ENCODE data around the gene FILIP1L. TPM values are rescaled to one million over a fixed set of nuclear protein-coding genes. Genes with fewer than 3 reads are reported as not detected.

Gene FILIP1L
- polyA plus RNA-seq, 3 donors, result 0.13 to 0.40 (median 0.25) TPM

DNA sequence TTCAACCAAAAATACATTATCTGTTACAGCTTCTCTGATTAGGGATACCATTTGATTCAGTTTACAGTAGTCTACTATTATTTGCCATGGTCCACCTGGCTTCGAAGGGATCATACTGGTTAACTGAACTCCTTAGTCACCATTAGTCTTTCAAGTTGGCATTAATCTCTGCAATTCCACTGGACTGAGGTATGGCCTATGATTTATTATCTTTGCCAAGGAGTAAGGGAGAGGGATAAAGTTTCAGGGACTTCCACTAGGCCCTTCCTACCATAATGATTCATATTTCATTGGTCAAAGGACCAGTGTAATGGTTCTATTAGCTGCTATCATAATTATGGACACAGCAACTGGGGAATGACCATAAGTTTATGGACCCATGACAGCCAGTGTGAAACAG, 303.9 kb downstream of the FILIP1L start:
- H3K27ac Mint-ChIP-seq, result no peak overlapping the region
- no peak overlapping the region for H3K4me3 Mint-ChIP-seq
- Histone ChIP-seq H2AFZ (ENCODE audit: insufficient read depth, low read depth, low read length, poor library complexity, severe bottlenecking) (no peak overlapping the region), H3K9ac (ENCODE audit: insufficient read depth, low read length, poor library complexity, severe bottlenecking) (no peak overlapping the region), H3K79me2 (ENCODE audit: insufficient read depth, low read length) (no peaks in the 10 kb centered on the region), H3K4me2 (replicated peaks; ENCODE audit: extremely low read depth, low read length, poor library complexity, severe bottlenecking) (no peak overlapping the region), H3K27me3 (ENCODE audit: control insufficient read depth in 2 of 2, insufficient read depth in 2 of 2, low read length in 2 of 2) (no peaks in the 10 kb centered on the region), H3K36me3 (replicated peaks in 1 of 2; ENCODE audit: control insufficient read depth in 1 of 2, insufficient read depth in 2 of 2, low read length in 2 of 2) (no peaks in the 10 kb centered on the region), H3K27ac (ENCODE audit: low read depth in 1 of 2, low read length in 2 of 2) (no peak overlapping the region), H3K4me1 (ENCODE audit: control insufficient read depth in 1 of 2, insufficient read depth in 2 of 2, low read length in 2 of 2) (no peaks in the 10 kb centered on the region), H4K20me1 (ENCODE audit: insufficient read depth, low read length) (no peaks in the 10 kb centered on the region), H3K4me3 (replicated peaks in 1 of 3; ENCODE audit: low read depth in 2 of 3, low read length in 3 of 3) (no peak overlapping the region), H3K9me3 (replicated peaks in 1 of 2; ENCODE audit: control insufficient read depth in 1 of 2, insufficient read depth in 1 of 2, low read length in 2 of 2) (peaks cover under 1% of the 10 kb centered on the region in 2 donors)
- H3K9me3 Mint-ChIP-seq, result peaks cover 2 to 10% (median 5%) of the 10 kb centered on the region in 7 donors
- peaks cover 1% of the 10 kb centered on the region for H3K4me1 Mint-ChIP-seq
- no peaks in the 10 kb centered on the region for H3K36me3 Mint-ChIP-seq
- peaks cover 0 to 3% (median 1%) of the 10 kb centered on the region in 3 donors for H3K27me3 Mint-ChIP-seq (ENCODE audit: low read depth in 3 of 3)
- WGBS (ENCODE audit: insufficient coverage), result no CpG with 5 or more reads among the region's 1 CpG
- no peak for DNase-seq
- TF ChIP-seq, protein P1, sequence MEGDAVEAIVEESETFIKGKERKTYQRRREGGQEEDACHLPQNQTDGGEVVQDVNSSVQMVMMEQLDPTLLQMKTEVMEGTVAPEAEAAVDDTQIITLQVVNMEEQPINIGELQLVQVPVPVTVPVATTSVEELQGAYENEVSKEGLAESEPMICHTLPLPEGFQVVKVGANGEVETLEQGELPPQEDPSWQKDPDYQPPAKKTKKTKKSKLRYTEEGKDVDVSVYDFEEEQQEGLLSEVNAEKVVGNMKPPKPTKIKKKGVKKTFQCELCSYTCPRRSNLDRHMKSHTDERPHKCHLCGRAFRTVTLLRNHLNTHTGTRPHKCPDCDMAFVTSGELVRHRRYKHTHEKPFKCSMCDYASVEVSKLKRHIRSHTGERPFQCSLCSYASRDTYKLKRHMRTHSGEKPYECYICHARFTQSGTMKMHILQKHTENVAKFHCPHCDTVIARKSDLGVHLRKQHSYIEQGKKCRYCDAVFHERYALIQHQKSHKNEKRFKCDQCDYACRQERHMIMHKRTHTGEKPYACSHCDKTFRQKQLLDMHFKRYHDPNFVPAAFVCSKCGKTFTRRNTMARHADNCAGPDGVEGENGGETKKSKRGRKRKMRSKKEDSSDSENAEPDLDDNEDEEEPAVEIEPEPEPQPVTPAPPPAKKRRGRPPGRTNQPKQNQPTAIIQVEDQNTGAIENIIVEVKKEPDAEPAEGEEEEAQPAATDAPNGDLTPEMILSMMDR (IDR thresholded peaks at IDR 0.05), result no peak
- intact Hi-C loops (cut with micrococcal nuclease), result loop anchor here in 1 of 2 donors (10.0 kb wide), 1 partner anchor 894 kb away; the partner anchor contains the start of gene TFG

DNA sequence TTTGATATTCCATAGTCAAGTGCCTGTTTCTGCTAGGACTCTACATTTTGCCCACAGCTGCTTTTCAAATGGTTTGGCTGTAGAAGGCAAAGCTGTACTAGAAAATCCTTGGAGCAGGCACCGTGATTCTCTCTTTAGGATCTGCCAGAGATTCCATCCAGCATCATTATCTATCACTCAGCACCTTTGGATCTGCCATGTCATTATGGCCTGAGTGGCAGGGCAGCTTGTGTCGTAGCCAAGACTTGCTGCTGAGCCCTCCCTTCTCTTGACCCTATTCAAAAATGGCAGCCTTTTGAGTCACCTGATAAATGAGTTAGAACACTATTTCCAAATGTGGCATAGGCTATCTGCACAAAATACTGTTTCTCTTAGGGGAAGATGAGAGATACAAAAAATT, 304.7 kb downstream of the FILIP1L start:
- Mint-ChIP-seq H3K27ac (no peak overlapping the region), H3K27me3 (ENCODE audit: low read depth in 3 of 3) (peaks cover 0 to 3% (median 1%) of the 10 kb centered on the region in 3 donors), H3K9me3 (peaks cover 3 to 18% (median 13%) of the 10 kb centered on the region in 7 donors), H3K36me3 (no peaks in the 10 kb centered on the region), H3K4me3 (no peak overlapping the region), H3K4me1 (peaks cover 1% of the 10 kb centered on the region)
- no peaks in the 10 kb centered on the region for H3K27me3 ChIP-seq (ENCODE audit: control insufficient read depth in 2 of 2, insufficient read depth in 2 of 2, low read length in 2 of 2)
- H3K36me3 ChIP-seq (replicated peaks in 1 of 2; ENCODE audit: control insufficient read depth in 1 of 2, insufficient read depth in 2 of 2, low read length in 2 of 2), result no peaks in the 10 kb centered on the region
- intact Hi-C loops (cut with micrococcal nuclease), result loop anchor here in 1 of 2 donors (5.0 kb wide), 1 partner anchor 1237 kb away; no protein-coding TSS in a partner anchor
- H4K20me1 ChIP-seq (ENCODE audit: insufficient read depth, low read length), result no peaks in the 10 kb centered on the region
- H3K9me3 ChIP-seq (replicated peaks in 1 of 2; ENCODE audit: control insufficient read depth in 1 of 2, insufficient read depth in 1 of 2, low read length in 2 of 2), result peaks cover 8 to 9% of the 10 kb centered on the region in 2 donors
- TF ChIP-seq, protein P1 (IDR thresholded peaks at IDR 0.05), result no peak
- H3K79me2 ChIP-seq (ENCODE audit: insufficient read depth, low read length), result no peaks in the 10 kb centered on the region
- WGBS (ENCODE audit: insufficient coverage), result 86% methylated on average over 2 of the region's 2 CpGs
- no peak overlapping the region for H3K4me3 ChIP-seq (replicated peaks in 1 of 3; ENCODE audit: low read depth in 2 of 3, low read length in 3 of 3)
- H3K9ac ChIP-seq (ENCODE audit: insufficient read depth, low read length, poor library complexity, severe bottlenecking), result no peak overlapping the region
- no peak overlapping the region for H2AFZ ChIP-seq (ENCODE audit: insufficient read depth, low read depth, low read length, poor library complexity, severe bottlenecking)
- H3K4me1 ChIP-seq (ENCODE audit: control insufficient read depth in 1 of 2, insufficient read depth in 2 of 2, low read length in 2 of 2), result no peaks in the 10 kb centered on the region
- DNase-seq, result no peak
- H3K27ac ChIP-seq (ENCODE audit: low read depth in 1 of 2, low read length in 2 of 2), result no peak overlapping the region
- no peak overlapping the region for H3K4me2 ChIP-seq (replicated peaks; ENCODE audit: extremely low read depth, low read length, poor library complexity, severe bottlenecking)

Data from CD14-positive monocyte (primary cell).